ENCODE results near the gene HNF1B.

HNF1B gene

DNA sequence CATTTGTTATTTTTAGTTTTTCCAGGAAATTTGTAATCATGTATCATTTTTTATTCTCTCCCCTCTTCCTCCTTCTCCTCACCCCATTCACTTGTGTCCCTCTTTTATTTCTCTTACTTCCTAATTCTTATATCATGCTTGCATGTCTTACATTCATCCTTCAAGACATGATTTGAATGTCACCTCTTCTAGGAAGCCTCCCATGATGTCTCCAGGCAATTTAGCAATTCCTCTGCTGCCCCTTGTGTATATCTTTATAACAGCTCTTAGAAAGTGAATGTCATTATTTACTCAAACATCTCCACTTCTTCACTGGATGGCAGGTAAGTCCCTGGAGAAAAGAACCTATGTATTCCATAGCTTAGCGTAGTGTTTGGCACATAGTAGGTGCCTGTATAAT, 7.8 kb downstream of the HNF1B start:
- H3K27ac ChIP-seq (ENCODE audit: low read length) = no peak overlapping the region
- WGBS (ENCODE audit: insufficient coverage, insufficient read length) = no CpG with 5 or more reads among the region's 1 CpG
- H3K4me3 ChIP-seq (ENCODE audit: low read length) = no peak overlapping the region
- no peaks in the 10 kb centered on the region for H3K4me1 ChIP-seq (ENCODE audit: control insufficient read depth, insufficient read depth, low read length)
- no peak for DNase-seq (ENCODE audit: low read depth, low spot score)
- H3K27me3 ChIP-seq (ENCODE audit: control insufficient read depth, insufficient read depth, low read length) = peaks cover 34% of the 10 kb centered on the region
- no peaks in the 10 kb centered on the region for H3K36me3 ChIP-seq (ENCODE audit: control insufficient read depth, insufficient read depth, low read length)
- no peaks in the 10 kb centered on the region for H3K9me3 ChIP-seq (ENCODE audit: control insufficient read depth, insufficient read depth, low read length)

DNA sequence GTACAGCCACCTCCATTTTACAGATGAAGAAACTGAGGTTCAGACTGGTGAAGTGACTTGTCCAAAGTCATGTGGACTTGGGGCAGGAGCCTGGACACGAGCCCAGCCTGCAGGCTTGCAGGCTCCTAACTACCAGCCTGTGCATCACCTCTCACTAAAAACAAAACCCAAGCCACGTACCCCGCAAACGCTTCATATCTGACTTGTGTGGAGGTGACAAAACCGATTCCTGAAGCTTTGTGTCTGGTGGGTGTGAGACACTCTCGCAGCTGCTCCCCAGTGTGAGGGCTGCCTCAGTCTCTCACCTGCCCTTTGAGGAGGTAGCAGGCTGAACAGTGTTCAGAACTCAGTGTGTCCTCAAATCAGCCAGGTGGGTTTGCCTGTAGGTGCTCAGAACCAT, 8.4 kb downstream of the HNF1B start:
- no CpG with 5 or more reads among the region's 6 CpGs for WGBS (ENCODE audit: insufficient coverage, insufficient read length)
- Histone ChIP-seq H3K4me1 (ENCODE audit: control insufficient read depth, insufficient read depth, low read length) (no peaks in the 10 kb centered on the region), H3K4me3 (ENCODE audit: low read length) (no peak overlapping the region), H3K27ac (ENCODE audit: low read length) (no peak overlapping the region), H3K9me3 (ENCODE audit: control insufficient read depth, insufficient read depth, low read length) (no peaks in the 10 kb centered on the region), H3K36me3 (ENCODE audit: control insufficient read depth, insufficient read depth, low read length) (no peaks in the 10 kb centered on the region), H3K27me3 (ENCODE audit: control insufficient read depth, insufficient read depth, low read length) (peaks cover 27% of the 10 kb centered on the region)
- DNase-seq (ENCODE audit: low read depth, low spot score) = no peak

DNA sequence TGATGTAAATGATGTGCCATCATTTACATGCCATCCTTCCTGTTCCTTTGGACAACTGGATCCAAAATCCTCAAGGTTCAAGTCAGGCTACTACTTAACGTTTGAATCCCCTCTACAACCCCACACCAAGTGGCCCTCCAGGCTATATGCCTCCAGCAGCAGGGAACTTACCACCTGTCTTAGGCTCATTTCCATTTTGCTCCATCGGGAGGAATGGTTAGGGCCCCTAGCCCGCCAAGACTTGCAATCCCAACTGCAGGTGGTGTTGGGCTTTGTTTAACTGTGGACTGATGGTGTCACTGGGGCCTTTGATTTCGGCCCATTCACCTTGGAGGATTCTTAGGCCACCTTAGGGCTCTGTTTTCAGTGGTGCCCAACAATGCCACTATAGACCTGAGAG, 9.7 kb downstream of the HNF1B start:
- DNase-seq (ENCODE audit: low read depth, low spot score) = no peak
- no CpG with 5 or more reads among the region's 4 CpGs for WGBS (ENCODE audit: insufficient coverage, insufficient read length)
- Histone ChIP-seq H3K27me3 (ENCODE audit: control insufficient read depth, insufficient read depth, low read length) (peaks cover 24% of the 10 kb centered on the region), H3K4me3 (ENCODE audit: low read length) (no peak overlapping the region), H3K36me3 (ENCODE audit: control insufficient read depth, insufficient read depth, low read length) (no peaks in the 10 kb centered on the region), H3K27ac (ENCODE audit: low read length) (no peak overlapping the region), H3K4me1 (ENCODE audit: control insufficient read depth, insufficient read depth, low read length) (no peaks in the 10 kb centered on the region), H3K9me3 (ENCODE audit: control insufficient read depth, insufficient read depth, low read length) (no peaks in the 10 kb centered on the region)

DNA sequence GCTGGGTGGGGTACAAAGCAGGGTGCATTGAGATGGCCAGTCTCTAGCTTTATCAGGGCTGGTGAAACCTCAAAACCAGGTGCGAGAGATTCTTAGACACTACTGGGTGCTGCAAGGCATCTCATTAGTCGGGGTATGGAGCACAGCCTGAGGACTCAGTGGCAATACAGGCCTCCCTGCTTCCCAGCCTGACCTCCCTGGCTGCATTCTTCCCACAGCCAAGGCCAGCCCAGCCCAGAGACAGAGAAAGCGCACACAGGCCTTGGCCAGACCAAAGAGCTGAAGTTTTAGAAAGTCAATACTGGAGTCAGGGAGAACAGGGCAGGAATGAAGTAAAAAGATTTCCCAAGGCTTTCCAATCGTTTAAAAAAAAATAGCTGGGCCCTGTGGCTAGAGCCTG, 12.5 kb downstream of the HNF1B start:
- Histone ChIP-seq H3K27ac (ENCODE audit: low read length) (no peak overlapping the region), H3K4me3 (ENCODE audit: low read length) (no peak overlapping the region), H3K27me3 (ENCODE audit: control insufficient read depth, insufficient read depth, low read length) (peaks cover 4% of the 10 kb centered on the region; the same call in 1 of the 2 replicates), H3K9me3 (ENCODE audit: control insufficient read depth, insufficient read depth, low read length) (no peaks in the 10 kb centered on the region), H3K36me3 (ENCODE audit: control insufficient read depth, insufficient read depth, low read length) (no peaks in the 10 kb centered on the region), H3K4me1 (ENCODE audit: control insufficient read depth, insufficient read depth, low read length) (peaks cover 1% of the 10 kb centered on the region; the same call in 1 of the 2 replicates)
- WGBS (ENCODE audit: insufficient coverage, insufficient read length) = no CpG with 5 or more reads among the region's 4 CpGs
- no peak for DNase-seq (ENCODE audit: low read depth, low spot score)

DNA sequence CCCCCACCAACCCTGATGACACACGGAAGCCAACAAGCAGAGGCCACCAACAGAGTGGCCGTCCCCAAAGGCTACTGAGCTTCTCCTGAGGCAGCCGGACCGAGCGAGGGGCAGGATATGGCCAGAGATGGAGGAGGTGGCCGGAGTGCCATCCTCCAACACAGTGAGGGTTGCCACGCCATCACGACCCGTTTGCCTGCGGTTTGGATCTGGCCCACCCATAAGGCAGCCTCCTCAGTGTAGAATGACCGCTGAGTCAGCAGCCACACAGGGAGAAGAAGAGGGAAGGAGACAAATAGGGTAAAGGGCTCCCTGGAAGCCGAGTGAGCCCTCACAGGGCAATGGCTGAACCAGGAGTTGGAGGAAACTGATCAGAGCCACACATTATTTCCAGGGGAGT, 13.8 kb downstream of the HNF1B start:
- H3K4me3 ChIP-seq (ENCODE audit: low read length) = no peak overlapping the region
- no peak overlapping the region for H3K27ac ChIP-seq (ENCODE audit: low read length)
- DNase-seq (ENCODE audit: low read depth, low spot score) = no peak
- no CpG with 5 or more reads among the region's 12 CpGs for WGBS (ENCODE audit: insufficient coverage, insufficient read length)
- H3K36me3 ChIP-seq (ENCODE audit: control insufficient read depth, insufficient read depth, low read length) = no peaks in the 10 kb centered on the region
- peaks cover 1% of the 10 kb centered on the region; the same call in 1 of the 2 replicates for H3K4me1 ChIP-seq (ENCODE audit: control insufficient read depth, insufficient read depth, low read length)
- peaks cover 1% of the 10 kb centered on the region; the same call in 1 of the 2 replicates for H3K27me3 ChIP-seq (ENCODE audit: control insufficient read depth, insufficient read depth, low read length)
- H3K9me3 ChIP-seq (ENCODE audit: control insufficient read depth, insufficient read depth, low read length) = no peaks in the 10 kb centered on the region

DNA sequence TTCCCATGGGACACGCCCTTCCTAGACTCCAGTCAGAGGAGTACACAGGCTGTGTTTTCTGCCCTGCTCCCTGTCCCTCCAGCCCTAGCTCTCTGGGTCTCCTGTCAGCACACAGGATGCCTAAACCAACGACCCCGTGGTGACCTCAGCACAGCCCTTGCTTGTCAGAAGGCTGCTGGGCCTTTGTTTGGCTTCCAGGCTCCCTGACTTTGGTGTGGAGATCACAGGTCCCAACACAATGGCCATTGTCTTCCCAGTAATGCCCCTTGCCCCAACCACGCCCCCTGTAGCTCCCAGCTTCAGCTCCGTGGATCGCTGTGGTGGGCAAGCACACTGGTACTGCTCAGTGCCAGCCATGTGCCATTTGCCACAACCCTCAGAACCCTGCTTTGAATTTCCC, 15.0 kb downstream of the HNF1B start:
- Histone ChIP-seq H3K4me1 (ENCODE audit: control insufficient read depth, insufficient read depth, low read length) (peaks cover 1% of the 10 kb centered on the region; the same call in 1 of the 2 replicates), H3K27ac (ENCODE audit: low read length) (no peak overlapping the region), H3K9me3 (ENCODE audit: control insufficient read depth, insufficient read depth, low read length) (no peaks in the 10 kb centered on the region), H3K4me3 (ENCODE audit: low read length) (no peak overlapping the region), H3K36me3 (ENCODE audit: control insufficient read depth, insufficient read depth, low read length) (no peaks in the 10 kb centered on the region), H3K27me3 (ENCODE audit: control insufficient read depth, insufficient read depth, low read length) (peaks cover 1% of the 10 kb centered on the region; the same call in 1 of the 2 replicates)
- no peak for DNase-seq (ENCODE audit: low read depth, low spot score)
- no CpG with 5 or more reads among the region's 6 CpGs for WGBS (ENCODE audit: insufficient coverage, insufficient read length)

DNA sequence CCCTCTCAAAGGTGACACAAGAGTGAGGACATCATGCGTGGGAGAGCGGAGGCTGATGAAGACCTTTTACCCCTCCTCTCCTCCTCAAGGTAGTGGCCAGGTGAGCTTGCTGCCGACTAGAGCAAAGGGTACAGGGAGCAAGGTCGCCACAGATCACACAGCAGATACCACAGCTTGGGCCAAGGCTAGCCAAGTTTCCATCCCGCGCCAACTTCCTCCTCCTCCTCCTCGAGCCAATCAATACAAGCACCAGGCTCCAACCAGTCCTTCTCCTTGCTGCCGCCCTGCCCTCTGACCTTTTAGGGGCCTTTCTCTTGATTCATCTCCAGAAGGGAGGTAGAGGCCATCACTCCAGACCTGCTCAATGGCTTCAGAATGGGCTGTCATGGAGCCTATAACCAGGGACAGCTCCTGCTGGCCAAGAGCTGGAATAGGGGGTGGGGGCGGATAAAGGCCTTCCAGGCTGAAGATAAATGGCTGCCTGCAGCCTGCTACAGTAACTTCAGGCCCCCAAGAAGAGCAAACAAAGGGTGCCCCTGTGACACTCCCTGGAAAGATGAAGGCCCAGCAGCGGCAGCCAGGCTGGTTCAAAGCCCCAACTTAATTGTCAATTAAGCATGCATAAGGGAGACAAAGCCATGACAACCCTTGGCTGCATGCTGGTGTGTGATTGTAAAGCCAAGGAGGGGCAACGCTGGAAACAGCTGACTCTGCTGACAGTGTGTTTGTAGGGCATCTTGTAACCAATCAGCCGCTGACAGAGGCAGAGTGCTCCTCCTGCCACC, 17.8 kb downstream of the HNF1B start:
- no peak for DNase-seq (ENCODE audit: low read depth, low spot score)
- Histone ChIP-seq H3K9me3 (ENCODE audit: control insufficient read depth, insufficient read depth, low read length) (no peaks in the 10 kb centered on the region), H3K4me1 (ENCODE audit: control insufficient read depth, insufficient read depth, low read length) (peaks cover 1% of the 10 kb centered on the region; the same call in 1 of the 2 replicates), H3K4me3 (ENCODE audit: low read length) (no peak overlapping the region), H3K27ac (ENCODE audit: low read length) (no peak overlapping the region), H3K36me3 (ENCODE audit: control insufficient read depth, insufficient read depth, low read length) (no peaks in the 10 kb centered on the region), H3K27me3 (ENCODE audit: control insufficient read depth, insufficient read depth, low read length) (no peaks in the 10 kb centered on the region)
- WGBS (ENCODE audit: insufficient coverage, insufficient read length) = no CpG with 5 or more reads among the region's 12 CpGs

DNA sequence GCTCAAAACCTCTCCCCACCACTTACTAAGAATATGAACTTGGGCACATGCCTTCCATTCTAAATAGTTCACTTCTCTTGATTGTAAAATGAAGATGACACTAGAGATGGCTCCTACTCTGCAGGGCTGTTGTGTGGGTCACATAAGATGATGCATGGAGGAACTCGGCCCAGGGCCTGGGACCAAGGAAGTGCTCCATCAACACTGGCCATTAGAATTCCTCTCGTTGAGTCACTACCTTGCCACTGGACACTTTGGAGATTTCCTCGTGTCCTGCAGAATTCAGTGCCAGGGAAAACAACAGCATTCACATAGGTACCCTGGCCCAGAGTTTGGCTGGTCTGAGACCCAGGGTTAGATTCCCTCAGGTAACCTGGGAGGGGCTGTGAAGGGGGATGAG, 18.6 kb downstream of the HNF1B start:
- Histone ChIP-seq H3K27me3 (ENCODE audit: control insufficient read depth, insufficient read depth, low read length) (no peaks in the 10 kb centered on the region), H3K27ac (ENCODE audit: low read length) (no peak overlapping the region), H3K36me3 (ENCODE audit: control insufficient read depth, insufficient read depth, low read length) (no peaks in the 10 kb centered on the region), H3K4me1 (ENCODE audit: control insufficient read depth, insufficient read depth, low read length) (peaks cover 1% of the 10 kb centered on the region; the same call in 1 of the 2 replicates), H3K9me3 (ENCODE audit: control insufficient read depth, insufficient read depth, low read length) (no peaks in the 10 kb centered on the region), H3K4me3 (ENCODE audit: low read length) (no peak overlapping the region)
- DNase-seq (ENCODE audit: low read depth, low spot score) = no peak
- no CpG with 5 or more reads among the region's 3 CpGs for WGBS (ENCODE audit: insufficient coverage, insufficient read length)

DNA sequence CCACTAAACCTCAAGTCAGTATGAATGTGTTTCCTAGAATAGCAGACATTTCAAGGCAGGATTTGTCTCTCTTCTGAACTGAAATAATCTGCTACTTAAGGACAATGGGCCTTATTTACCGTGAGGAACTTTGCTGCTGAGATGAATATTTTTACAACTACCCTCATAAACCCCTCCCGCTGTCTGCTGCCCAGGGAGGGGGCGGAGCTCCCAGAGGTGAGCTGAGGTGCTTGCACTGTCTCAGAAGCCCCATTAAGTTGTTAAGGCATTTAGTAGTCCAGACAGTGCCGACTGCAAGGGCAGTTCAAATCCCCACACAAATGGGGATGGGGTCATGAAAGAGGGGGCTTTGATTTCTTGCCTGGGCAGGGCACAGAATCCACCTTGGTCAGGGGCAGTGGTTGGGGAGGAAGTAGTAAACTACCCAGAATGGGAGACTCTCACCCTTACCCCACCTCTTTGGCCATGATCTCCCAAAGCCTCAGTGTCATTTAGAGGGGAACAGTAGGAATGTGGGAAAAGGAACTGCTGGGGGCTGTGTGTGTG, 19.2 kb downstream of the HNF1B start:
- H3K27ac ChIP-seq (ENCODE audit: low read length) = no peak overlapping the region
- DNase-seq (ENCODE audit: low read depth, low spot score) = no peak
- H3K4me3 ChIP-seq (ENCODE audit: low read length) = no peak overlapping the region
- H3K36me3 ChIP-seq (ENCODE audit: control insufficient read depth, insufficient read depth, low read length) = no peaks in the 10 kb centered on the region
- H3K4me1 ChIP-seq (ENCODE audit: control insufficient read depth, insufficient read depth, low read length) = peaks cover 1% of the 10 kb centered on the region; the same call in 1 of the 2 replicates
- WGBS (ENCODE audit: insufficient coverage, insufficient read length) = no CpG with 5 or more reads among the region's 4 CpGs
- no peaks in the 10 kb centered on the region for H3K27me3 ChIP-seq (ENCODE audit: control insufficient read depth, insufficient read depth, low read length)
- H3K9me3 ChIP-seq (ENCODE audit: control insufficient read depth, insufficient read depth, low read length) = no peaks in the 10 kb centered on the region

DNA sequence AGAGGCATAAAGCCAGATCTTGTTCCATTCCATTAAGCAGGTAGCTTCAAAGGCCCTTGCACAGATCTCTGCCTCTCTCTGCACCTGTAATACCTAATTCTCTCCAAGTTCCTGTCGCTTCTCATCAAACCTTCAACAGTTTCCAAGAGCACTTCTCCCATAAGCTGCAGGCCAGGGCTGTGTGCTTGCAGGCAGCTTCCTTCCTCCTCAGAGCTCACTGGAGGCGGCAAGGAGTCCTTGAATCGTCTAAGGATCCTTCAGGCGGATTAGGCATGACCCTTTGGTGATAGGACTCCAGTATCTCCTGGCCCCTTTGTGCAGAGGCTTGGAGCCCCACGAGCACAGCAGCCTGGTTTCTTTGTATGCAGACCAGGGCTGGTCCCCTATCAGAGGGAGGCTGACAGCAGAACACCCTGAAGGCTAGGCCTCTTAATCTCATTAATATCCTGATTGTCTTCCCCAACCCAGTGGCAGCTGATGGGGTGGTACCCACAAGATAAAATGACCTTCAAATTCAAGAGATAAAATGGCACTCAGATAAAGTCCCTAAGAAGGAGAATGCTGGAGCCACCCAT, 19.8 kb downstream of the HNF1B start:
- peaks cover 1% of the 10 kb centered on the region; the same call in 1 of the 2 replicates for H3K4me1 ChIP-seq (ENCODE audit: control insufficient read depth, insufficient read depth, low read length)
- no peaks in the 10 kb centered on the region for H3K36me3 ChIP-seq (ENCODE audit: control insufficient read depth, insufficient read depth, low read length)
- no peak for DNase-seq (ENCODE audit: low read depth, low spot score)
- H3K4me3 ChIP-seq (ENCODE audit: low read length) = no peak overlapping the region
- no peak overlapping the region for H3K27ac ChIP-seq (ENCODE audit: low read length)
- H3K9me3 ChIP-seq (ENCODE audit: control insufficient read depth, insufficient read depth, low read length) = no peaks in the 10 kb centered on the region
- H3K27me3 ChIP-seq (ENCODE audit: control insufficient read depth, insufficient read depth, low read length) = no peaks in the 10 kb centered on the region
- WGBS (ENCODE audit: insufficient coverage, insufficient read length) = no CpG with 5 or more reads among the region's 5 CpGs
